ENCODE data around the gene SAMD4A. TPM values are rescaled to one million over a fixed set of nuclear protein-coding genes. Genes with fewer than 3 reads are reported as not detected.

The SAMD4A gene
- total RNA-seq, 2 experiments from 2014 or later: 0.06 to 1.0 TPM

- no peak overlapping the region for H3K4me3 ChIP-seq (ENCODE audit: low read depth, low read length, poor library complexity, severe bottlenecking)
- H3K27ac ChIP-seq (ENCODE audit: low read depth, low read length, poor library complexity, severe bottlenecking): no peak overlapping the region
- ChIA-PET CTCF (ENCODE audit: unreplicated experiment) (no interaction called here), POLR2A (interaction anchor here (0.6 kb wide), 1 partner anchor 54 kb away, joined by 3 read pairs; no protein-coding TSS in a partner anchor)
- intact Hi-C loops (cut with micrococcal nuclease; ENCODE audit: unreplicated experiment): no loop called here
- DNase-seq (ENCODE audit: low spot score): no peak
- no peak overlapping the region for H3K4me2 ChIP-seq (ENCODE audit: low read length)
- no peaks in the 10 kb centered on the region for H3K36me3 ChIP-seq (ENCODE audit: insufficient read depth, low read length)
- H2AFZ ChIP-seq (ENCODE audit: low read length): no peak overlapping the region
- H3K79me2 ChIP-seq (ENCODE audit: insufficient read depth, low read depth, low read length): no peaks in the 10 kb centered on the region
- H3K9me3 ChIP-seq (ENCODE audit: low read length): no peaks in the 10 kb centered on the region
- H4K20me1 ChIP-seq (ENCODE audit: insufficient read depth, low read length): no peaks in the 10 kb centered on the region
- TF ChIP-seq CTCF (conservative IDR thresholded peaks at IDR 0.05; ENCODE audit: low read length) (no peak), EZH2phosphoT487 (IDR thresholded peaks at IDR 0.05; ENCODE audit: borderline replicate concordance, low read depth, low read length) (no peak)
- no TSS peak for BruUV-seq (replicated peaks)
- H3K4me1 ChIP-seq (ENCODE audit: insufficient read depth, low read length, poor library complexity, severe bottlenecking): no peaks in the 10 kb centered on the region
- H3K9me2 ChIP-seq (ENCODE audit: insufficient read depth, low read length): no peaks in the 10 kb centered on the region
These were observed 26.9 kb downstream of the SAMD4A start for GRCh38 chr14:54593860-54594259.

GRCh38 chr14:54594537-54594936 is 27.6 kb downstream of the SAMD4A start:
- CTCF ChIA-PET (ENCODE audit: unreplicated experiment): no interaction called here
- BruUV-seq (replicated peaks): no TSS peak
- no peaks in the 10 kb centered on the region for H4K20me1 ChIP-seq (ENCODE audit: insufficient read depth, low read length)
- no peaks in the 10 kb centered on the region for H3K9me3 ChIP-seq (ENCODE audit: low read length)
- no peak overlapping the region for H3K27ac ChIP-seq (ENCODE audit: low read depth, low read length, poor library complexity, severe bottlenecking)
- H3K4me2 ChIP-seq (ENCODE audit: low read length): no peak overlapping the region
- intact Hi-C loops (cut with micrococcal nuclease; ENCODE audit: unreplicated experiment): no loop called here
- no peaks in the 10 kb centered on the region for H3K36me3 ChIP-seq (ENCODE audit: insufficient read depth, low read length)
- no peaks in the 10 kb centered on the region for H3K79me2 ChIP-seq (ENCODE audit: insufficient read depth, low read depth, low read length)
- no peak overlapping the region for H2AFZ ChIP-seq (ENCODE audit: low read length)
- H3K4me1 ChIP-seq (ENCODE audit: insufficient read depth, low read length, poor library complexity, severe bottlenecking): no peaks in the 10 kb centered on the region
- no peak overlapping the region for H3K4me3 ChIP-seq (ENCODE audit: low read depth, low read length, poor library complexity, severe bottlenecking)
- TF ChIP-seq EZH2phosphoT487 (IDR thresholded peaks at IDR 0.05; ENCODE audit: borderline replicate concordance, low read depth, low read length) (no peak), CTCF (conservative IDR thresholded peaks at IDR 0.05; ENCODE audit: low read length) (no peak)
- POLR2A ChIA-PET: interaction anchor here (0.6 to 0.7 kb wide), 2 partner anchors 117 to 396 kb away, joined by 3 read pairs; no protein-coding TSS in a partner anchor
- no peak for DNase-seq (ENCODE audit: low spot score)
- no peaks in the 10 kb centered on the region for H3K9me2 ChIP-seq (ENCODE audit: insufficient read depth, low read length)

- H3K4me3 ChIP-seq (ENCODE audit: low read depth, low read length, poor library complexity, severe bottlenecking): no peak overlapping the region
- no peak overlapping the region for H3K4me2 ChIP-seq (ENCODE audit: low read length)
- no peak overlapping the region for H2AFZ ChIP-seq (ENCODE audit: low read length)
- no peaks in the 10 kb centered on the region for H3K79me2 ChIP-seq (ENCODE audit: insufficient read depth, low read depth, low read length)
- H4K20me1 ChIP-seq (ENCODE audit: insufficient read depth, low read length): no peaks in the 10 kb centered on the region
- TF ChIP-seq CTCF (conservative IDR thresholded peaks at IDR 0.05; ENCODE audit: low read length) (no peak), EZH2phosphoT487 (IDR thresholded peaks at IDR 0.05; ENCODE audit: borderline replicate concordance, low read depth, low read length) (no peak)
- intact Hi-C loops (cut with micrococcal nuclease; ENCODE audit: unreplicated experiment): no loop called here
- H3K9me3 ChIP-seq (ENCODE audit: low read length): no peaks in the 10 kb centered on the region
- no peak overlapping the region for H3K27ac ChIP-seq (ENCODE audit: low read depth, low read length, poor library complexity, severe bottlenecking)
- POLR2A ChIA-PET: interaction anchor here (0.6 to 1.0 kb wide), 3 partner anchors 13 to 1292 kb away, joined by 3 to 4 read pairs (median 3); no protein-coding TSS in a partner anchor
- no TSS peak for BruUV-seq (replicated peaks)
- CTCF ChIA-PET (ENCODE audit: unreplicated experiment): no interaction called here
- no peaks in the 10 kb centered on the region for H3K36me3 ChIP-seq (ENCODE audit: insufficient read depth, low read length)
- H3K9me2 ChIP-seq (ENCODE audit: insufficient read depth, low read length): no peaks in the 10 kb centered on the region
- DNase-seq (ENCODE audit: low spot score): no peak
- no peaks in the 10 kb centered on the region for H3K4me1 ChIP-seq (ENCODE audit: insufficient read depth, low read length, poor library complexity, severe bottlenecking)
These were observed 31.0 kb downstream of the SAMD4A start for GRCh38 chr14:54597795-54598443.
